HL-60 (cell line): Measurements from ENCODE around the gene MEIOC.

Experiments
- GABPA ChIP-seq: IDR thresholded peaks from 2 replicates; pipeline ENCODE4 v1.6.1; 2012; ENCODE audit warnings: low read depth
- POLR2AphosphoS5 ChIP-seq: IDR thresholded peaks from 2 replicates; pipeline ENCODE4 v1.6.1; 2012; ENCODE audit warnings: low read depth
- TF ChIP-seq, protein P1 (sequence below): IDR thresholded peaks from one replicate; pipeline ENCODE4 v1.5.1; 2011; ENCODE audit warnings: low read length, control low read depth, inconsistent platforms; ENCODE audit not compliant: insufficient read depth
- TF ChIP-seq, protein P2 (sequence below): IDR thresholded peaks from 2 replicates; pipeline ENCODE4 v1.6.1; 2012; ENCODE audit warnings: low read depth; ENCODE audit not compliant: insufficient replicate concordance

DNA sequence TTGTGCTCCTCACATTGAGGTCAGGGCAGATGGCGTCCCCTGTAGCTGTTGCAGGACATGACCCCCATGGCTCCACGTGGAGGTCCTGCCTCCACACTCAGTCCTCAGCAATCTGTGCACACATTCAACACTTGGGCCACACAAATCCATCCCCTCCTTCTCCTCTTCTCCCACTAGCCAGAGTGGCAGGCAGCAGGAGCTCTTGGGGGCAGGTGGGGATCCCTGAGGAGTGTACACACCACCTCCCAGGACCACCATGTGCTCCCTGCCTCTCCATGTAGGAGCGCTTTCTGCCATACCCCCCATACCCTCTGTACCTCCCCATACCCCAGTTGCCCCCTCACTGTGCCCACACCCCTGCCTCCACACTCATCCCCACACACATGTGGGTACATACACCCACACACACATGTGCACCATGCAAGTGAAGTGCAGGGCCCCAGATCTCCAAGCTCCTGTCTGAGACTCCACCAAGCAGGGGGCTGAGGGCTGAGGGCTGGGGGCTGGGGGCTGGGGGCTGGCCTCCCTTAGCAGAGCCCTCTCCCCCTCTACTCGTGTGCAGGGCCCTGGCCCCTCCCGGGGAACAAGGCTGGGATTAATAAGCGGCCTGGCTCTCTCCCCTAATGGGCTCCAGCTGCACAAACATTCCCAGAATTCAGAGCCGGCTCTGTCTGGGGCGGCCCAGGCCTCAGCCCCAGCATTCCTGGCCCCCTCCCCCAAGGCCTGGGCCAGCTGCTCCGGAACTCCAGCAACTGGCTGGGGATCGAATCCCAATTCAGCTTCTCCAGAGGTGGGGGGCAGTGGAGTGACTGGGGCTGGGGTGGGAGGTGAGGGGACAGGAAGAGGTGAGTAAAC, 48.2 kb upstream of the MEIOC start:
- TF ChIP-seq, protein P1, sequence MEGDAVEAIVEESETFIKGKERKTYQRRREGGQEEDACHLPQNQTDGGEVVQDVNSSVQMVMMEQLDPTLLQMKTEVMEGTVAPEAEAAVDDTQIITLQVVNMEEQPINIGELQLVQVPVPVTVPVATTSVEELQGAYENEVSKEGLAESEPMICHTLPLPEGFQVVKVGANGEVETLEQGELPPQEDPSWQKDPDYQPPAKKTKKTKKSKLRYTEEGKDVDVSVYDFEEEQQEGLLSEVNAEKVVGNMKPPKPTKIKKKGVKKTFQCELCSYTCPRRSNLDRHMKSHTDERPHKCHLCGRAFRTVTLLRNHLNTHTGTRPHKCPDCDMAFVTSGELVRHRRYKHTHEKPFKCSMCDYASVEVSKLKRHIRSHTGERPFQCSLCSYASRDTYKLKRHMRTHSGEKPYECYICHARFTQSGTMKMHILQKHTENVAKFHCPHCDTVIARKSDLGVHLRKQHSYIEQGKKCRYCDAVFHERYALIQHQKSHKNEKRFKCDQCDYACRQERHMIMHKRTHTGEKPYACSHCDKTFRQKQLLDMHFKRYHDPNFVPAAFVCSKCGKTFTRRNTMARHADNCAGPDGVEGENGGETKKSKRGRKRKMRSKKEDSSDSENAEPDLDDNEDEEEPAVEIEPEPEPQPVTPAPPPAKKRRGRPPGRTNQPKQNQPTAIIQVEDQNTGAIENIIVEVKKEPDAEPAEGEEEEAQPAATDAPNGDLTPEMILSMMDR, result no peak
- no peak for TF ChIP-seq POLR2AphosphoS5
- TF ChIP-seq, protein P2, sequence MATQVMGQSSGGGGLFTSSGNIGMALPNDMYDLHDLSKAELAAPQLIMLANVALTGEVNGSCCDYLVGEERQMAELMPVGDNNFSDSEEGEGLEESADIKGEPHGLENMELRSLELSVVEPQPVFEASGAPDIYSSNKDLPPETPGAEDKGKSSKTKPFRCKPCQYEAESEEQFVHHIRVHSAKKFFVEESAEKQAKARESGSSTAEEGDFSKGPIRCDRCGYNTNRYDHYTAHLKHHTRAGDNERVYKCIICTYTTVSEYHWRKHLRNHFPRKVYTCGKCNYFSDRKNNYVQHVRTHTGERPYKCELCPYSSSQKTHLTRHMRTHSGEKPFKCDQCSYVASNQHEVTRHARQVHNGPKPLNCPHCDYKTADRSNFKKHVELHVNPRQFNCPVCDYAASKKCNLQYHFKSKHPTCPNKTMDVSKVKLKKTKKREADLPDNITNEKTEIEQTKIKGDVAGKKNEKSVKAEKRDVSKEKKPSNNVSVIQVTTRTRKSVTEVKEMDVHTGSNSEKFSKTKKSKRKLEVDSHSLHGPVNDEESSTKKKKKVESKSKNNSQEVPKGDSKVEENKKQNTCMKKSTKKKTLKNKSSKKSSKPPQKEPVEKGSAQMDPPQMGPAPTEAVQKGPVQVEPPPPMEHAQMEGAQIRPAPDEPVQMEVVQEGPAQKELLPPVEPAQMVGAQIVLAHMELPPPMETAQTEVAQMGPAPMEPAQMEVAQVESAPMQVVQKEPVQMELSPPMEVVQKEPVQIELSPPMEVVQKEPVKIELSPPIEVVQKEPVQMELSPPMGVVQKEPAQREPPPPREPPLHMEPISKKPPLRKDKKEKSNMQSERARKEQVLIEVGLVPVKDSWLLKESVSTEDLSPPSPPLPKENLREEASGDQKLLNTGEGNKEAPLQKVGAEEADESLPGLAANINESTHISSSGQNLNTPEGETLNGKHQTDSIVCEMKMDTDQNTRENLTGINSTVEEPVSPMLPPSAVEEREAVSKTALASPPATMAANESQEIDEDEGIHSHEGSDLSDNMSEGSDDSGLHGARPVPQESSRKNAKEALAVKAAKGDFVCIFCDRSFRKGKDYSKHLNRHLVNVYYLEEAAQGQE, result no peak
- TF ChIP-seq GABPA, result no peak
